Sigmoid colon (tissue), 7 donors: ENCODE measurements around the gene NCAPH2. TPM values are rescaled to one million over a fixed set of nuclear protein-coding genes. Genes with fewer than 3 reads are reported as not detected.
"Not testable (repeated sequence)": the region's sequence is repeated elsewhere in the genome, so short reads cannot be mapped to it uniquely, and the experiment has no call there.

Source experiments
- DNase-seq: peaks from one replicate; pipeline ENCODE4 v3.0.0-alpha.2; 2019
- H3K27ac ChIP-seq, 4 donors: fragments of 200-600 bp; sonication (generic); one replicate each; pipeline ENCODE4 v1.5.1; 2016 to 2019; ENCODE audit warnings: mild to moderate bottlenecking in 1 of 4
- H3K27me3 ChIP-seq, 3 donors: fragments of 200-600 bp; sonication (generic); one replicate each; pipeline ENCODE4 v1.5.1; 2019; ENCODE audit warnings: mild to moderate bottlenecking in 1 of 3
- H3K36me3 ChIP-seq, 4 donors: fragments of 200-600 bp; sonication (generic); one replicate each; pipeline ENCODE4 v1.5.1; 2016 to 2019
- H3K4me1 ChIP-seq, 4 donors: fragments of 200-600 bp; sonication (generic); one replicate each; pipeline ENCODE4 v1.5.1; 2017 to 2019
- H3K4me3 ChIP-seq, 4 donors: fragments of 200-600 bp; sonication (generic); one replicate each; pipeline ENCODE4 v1.5.1; 2017 to 2019; ENCODE audit warnings: mild to moderate bottlenecking in 2 of 4, moderate library complexity in 1 of 4
- H3K9me3 ChIP-seq, 4 donors: fragments of 200-600 bp in 3 of 4; sonication (generic) in 3 of 4; one replicate each; pipeline versions ENCODE4 v1.5.1 to v1.6.1; 2013 to 2019
- EP300 ChIP-seq, 4 donors: sonication (generic); formaldehyde crosslinking; IDR thresholded peaks; one replicate each; pipeline ENCODE4 v1.6.1; 2017; ENCODE audit warnings: antibody characterized with exemption in 4 of 4
- POLR2A ChIP-seq, 2 donors: fragments of 450-650 bp; IDR thresholded peaks; one replicate each; pipeline ENCODE4 v1.6.1; 2016; ENCODE audit warnings: antibody characterized with exemption in 2 of 2, mild to moderate bottlenecking in 2 of 2, moderate library complexity in 2 of 2
- POLR2AphosphoS5 ChIP-seq, 4 donors: sonication (generic); formaldehyde crosslinking; IDR thresholded peaks; one replicate each; pipeline ENCODE4 v1.6.1; 2017; ENCODE audit warnings: antibody characterized with exemption in 4 of 4
- WGBS, 2 donors: extraction: QIAGEN DNeasy Blood & Tissue Kit; methylation state at CpG; one replicate each; pipeline ENCODE4 v1.1.7; 2013; 5-methylcytosine and 5-hydroxymethylcytosine counted together
- intact Hi-C: fragments of 100-400 bp; cut with DNase I; formaldehyde crosslinking; loops from one replicate; pipeline ENCODE4 v1.15.1; 2023
- polyA plus RNA-seq, 3 donors: library from polyadenylated mRNA; stranded (reverse); fragments of 200-250 nt; gene quantifications; one replicate each; pipeline ENCODE4 v1.2.3, GENCODE V29; 2013
- total RNA-seq, 4 donors: library from RNA; depleted of rRNA; stranded (reverse); fragments of >200 nt; gene quantifications; one replicate each; pipeline ENCODE4 v1.1.0, GENCODE V29; 2016
- TF ChIP-seq, protein P1 (sequence below), 4 experiments: fragments of 450-650 bp in 3 of 4; fragments of 200-600 bp in 1 of 4; IDR thresholded peaks; one replicate each; pipeline ENCODE4 v1.5.1; 2016 to 2019; ENCODE audit warnings: antibody characterized with exemption in 4 of 4, mild to moderate bottlenecking in 3 of 4, moderate library complexity in 2 of 4
- donor health status: healthy with polysubstance abuse.
- donor health status: Bipolar disorder and iron deficiency.
- donor health status: healthy.

The NCAPH2 gene
- total and polyA plus RNA-seq, 7 donors: 20.3 to 54.0 (median 34.8) TPM

DNA sequence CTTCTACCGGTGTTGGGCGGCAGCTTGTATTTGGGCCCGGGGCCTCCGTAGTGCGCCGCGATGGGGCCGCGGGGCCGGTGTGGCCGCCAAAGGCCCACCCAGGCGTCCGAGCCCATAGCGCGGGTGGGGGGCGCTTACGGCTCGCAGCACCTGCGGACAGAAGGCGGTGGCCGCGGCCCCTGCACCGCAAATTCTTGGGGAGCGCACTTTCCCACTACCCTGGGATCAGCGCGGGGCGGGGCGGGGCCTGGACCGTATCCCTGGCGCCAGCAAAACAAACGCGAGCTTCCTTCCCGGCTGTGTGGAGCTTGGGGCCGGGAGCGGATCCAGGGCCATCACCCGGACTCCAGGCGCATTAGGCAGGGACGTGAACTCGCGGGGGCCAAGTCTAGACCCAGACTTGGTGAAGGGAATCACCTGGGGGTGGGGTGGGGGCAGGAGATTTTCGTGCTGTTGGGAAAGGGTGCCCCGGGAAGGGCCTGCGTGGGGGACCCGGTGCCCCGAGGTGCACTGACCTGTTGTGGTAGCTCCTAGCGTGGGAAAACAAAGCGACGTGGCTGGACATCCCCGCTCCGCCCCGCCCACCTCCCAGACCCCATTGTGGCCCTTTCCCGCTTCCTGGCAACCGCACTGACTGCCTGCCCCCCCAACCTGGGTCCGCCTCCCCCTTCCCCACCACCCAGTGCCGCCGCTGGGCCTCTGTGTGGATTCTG, 24.1 kb downstream of the NCAPH2 start:
- peaks cover 0 to 46% (median 35%) of the 10 kb centered on the region in 4 donors for H3K4me1 ChIP-seq
- peak; percentile 37 to 63 (median 46) for TF ChIP-seq POLR2AphosphoS5 (IDR thresholded peaks at IDR 0.05)
- peak in 1 of 2 donors; percentile 8 for TF ChIP-seq POLR2A (IDR thresholded peaks at IDR 0.05)
- no peak for TF ChIP-seq EP300 (IDR thresholded peaks at IDR 0.05)
- peaks cover 33 to 84% (median 63%) of the 10 kb centered on the region in 3 donors for H3K27me3 ChIP-seq

DNA sequence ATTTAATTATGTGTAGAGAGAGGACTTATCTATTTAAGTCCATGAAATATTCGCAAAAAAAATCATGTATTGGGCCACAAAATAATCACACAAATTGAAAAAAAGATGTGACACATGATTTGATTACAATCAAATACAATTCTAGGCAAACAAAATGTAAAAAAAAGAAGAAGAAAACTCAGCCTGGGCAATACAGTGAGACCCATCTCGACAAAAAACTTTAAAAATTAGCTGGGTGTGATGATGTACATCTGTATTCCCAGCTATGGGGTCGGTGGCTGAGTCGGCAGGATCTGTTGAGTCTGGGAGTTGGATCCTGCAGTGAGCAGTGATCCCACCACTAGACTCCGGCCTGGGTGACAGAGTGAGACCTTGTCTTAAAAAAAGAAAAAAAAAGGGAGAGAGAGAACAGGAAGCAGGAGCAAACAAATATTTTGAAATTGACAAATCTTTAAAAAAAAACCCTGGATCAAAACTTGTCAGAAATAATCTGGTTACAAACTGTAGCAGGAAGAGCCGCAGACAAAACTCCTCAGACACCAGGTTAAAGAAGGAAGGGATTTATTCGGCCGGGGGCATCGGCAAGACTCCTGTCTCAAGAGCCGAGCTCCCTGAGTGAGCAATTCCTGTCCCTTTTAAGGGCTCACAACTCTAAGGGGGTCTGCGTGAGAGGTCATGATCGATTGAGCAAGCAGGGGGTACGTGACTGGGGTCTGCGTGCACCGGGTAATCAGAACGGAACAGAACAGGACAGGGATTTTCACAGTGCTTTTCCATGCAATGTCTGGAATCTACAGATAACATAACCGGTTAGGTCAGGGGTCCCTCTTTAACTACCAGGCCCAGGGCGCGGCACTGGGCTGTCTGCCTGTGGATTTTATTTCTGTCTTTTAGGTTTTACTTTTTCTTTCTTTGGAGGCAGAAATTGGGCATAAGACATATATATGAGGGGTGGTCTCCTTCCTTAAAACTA, 25.1 kb downstream of the NCAPH2 start:
- peak overlapping the region in 1 of 4 donors; percentile 54 for H3K4me3 ChIP-seq
- TF ChIP-seq EP300 (IDR thresholded peaks at IDR 0.05) (no peak), POLR2A (IDR thresholded peaks at IDR 0.05) (no peak), POLR2AphosphoS5 (IDR thresholded peaks at IDR 0.05) (no peak)
- TF ChIP-seq, protein P1, sequence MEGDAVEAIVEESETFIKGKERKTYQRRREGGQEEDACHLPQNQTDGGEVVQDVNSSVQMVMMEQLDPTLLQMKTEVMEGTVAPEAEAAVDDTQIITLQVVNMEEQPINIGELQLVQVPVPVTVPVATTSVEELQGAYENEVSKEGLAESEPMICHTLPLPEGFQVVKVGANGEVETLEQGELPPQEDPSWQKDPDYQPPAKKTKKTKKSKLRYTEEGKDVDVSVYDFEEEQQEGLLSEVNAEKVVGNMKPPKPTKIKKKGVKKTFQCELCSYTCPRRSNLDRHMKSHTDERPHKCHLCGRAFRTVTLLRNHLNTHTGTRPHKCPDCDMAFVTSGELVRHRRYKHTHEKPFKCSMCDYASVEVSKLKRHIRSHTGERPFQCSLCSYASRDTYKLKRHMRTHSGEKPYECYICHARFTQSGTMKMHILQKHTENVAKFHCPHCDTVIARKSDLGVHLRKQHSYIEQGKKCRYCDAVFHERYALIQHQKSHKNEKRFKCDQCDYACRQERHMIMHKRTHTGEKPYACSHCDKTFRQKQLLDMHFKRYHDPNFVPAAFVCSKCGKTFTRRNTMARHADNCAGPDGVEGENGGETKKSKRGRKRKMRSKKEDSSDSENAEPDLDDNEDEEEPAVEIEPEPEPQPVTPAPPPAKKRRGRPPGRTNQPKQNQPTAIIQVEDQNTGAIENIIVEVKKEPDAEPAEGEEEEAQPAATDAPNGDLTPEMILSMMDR (IDR thresholded peaks at IDR 0.05): no peak
- H3K27me3 ChIP-seq: peaks cover 33 to 92% (median 63%) of the 10 kb centered on the region in 3 donors
- DNase-seq: no peak
- 75 to 83% methylated on average over 19 of the region's 19 CpGs for whole genome bisulfite sequencing, 2 donors
- no peaks in the 10 kb centered on the region for H3K9me3 ChIP-seq
- peak overlapping the region in 3 of 4 donors; percentile 79 to 93 (median 83) for H3K27ac ChIP-seq
- no peaks in the 10 kb centered on the region for H3K36me3 ChIP-seq
- intact Hi-C loops: no loop called here
- peaks cover 0 to 42% (median 33%) of the 10 kb centered on the region in 4 donors for H3K4me1 ChIP-seq

More for the DNA sequence above, 24.1 kb downstream of the NCAPH2 start:
- peak overlapping the region; percentile 73 to 93 (median 81) for H3K27ac ChIP-seq
- intact Hi-C loops: no loop called here
- H3K36me3 ChIP-seq: no peaks in the 10 kb centered on the region
- no peaks in the 10 kb centered on the region for H3K9me3 ChIP-seq
- H3K4me3 ChIP-seq: peak overlapping the region; percentile 39 to 54 (median 50)
- DNase-seq: peak; percentile 92
- 4% methylated on average over 56 of the region's 56 CpGs for WGBS, 2 donors

DNA sequence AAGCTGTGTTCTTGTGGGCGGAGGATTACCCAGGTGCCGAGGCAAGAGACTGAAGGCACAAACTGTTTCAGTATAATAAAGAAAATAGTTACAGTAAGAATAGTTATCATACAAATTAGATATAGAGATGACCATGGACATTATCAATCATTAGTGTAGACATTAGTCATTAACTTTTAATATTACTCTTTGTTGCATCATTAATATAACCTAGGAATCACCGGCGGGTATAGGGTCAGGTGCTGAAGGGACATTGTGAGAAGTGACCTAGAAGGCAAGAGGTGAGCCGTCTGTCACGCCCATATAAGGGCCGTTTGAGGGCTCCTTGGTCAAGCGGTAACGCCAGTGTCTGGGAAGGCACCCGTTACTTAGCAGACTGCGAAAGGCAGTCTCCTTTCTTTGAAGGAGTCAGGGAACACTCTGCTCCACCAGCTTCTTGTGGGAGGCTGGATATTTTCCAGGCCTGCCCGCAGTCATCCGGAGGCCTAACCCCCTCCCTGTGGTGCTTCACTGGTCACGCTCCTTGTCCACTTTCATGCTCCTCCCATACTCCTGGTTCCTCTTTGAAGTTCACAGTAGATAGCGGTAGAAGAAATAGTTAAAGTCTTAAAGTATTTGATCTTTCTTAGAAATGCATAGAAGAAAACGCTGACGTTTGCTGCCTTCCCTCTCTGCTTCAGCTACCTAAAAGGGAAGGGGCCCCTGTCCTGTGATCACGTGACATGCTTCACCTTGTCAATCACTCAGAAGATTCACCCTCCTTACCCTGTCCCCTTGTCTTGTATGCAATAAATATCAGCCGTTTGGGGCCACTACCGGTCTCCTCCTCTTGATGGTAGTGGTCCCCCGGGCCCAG, 26.1 kb downstream of the NCAPH2 start:
- H3K27ac ChIP-seq: peak overlapping the region in 3 of 4 donors; percentile 33 to 47 (median 37)
- DNase-seq, intact Hi-C loops, H3K4me3 ChIP-seq, H3K36me3 ChIP-seq, H3K9me3 ChIP-seq: not testable (repeated sequence)
- H3K27me3 ChIP-seq: peaks cover 33 to 98% (median 62%) of the 10 kb centered on the region in 3 donors
- peaks cover 0 to 43% (median 33%) of the 10 kb centered on the region in 4 donors for H3K4me1 ChIP-seq
- 62 to 70% methylated on average over 21 of the region's 21 CpGs for WGBS, 2 donors
- peak in 2 of 4 donors; percentile 33 to 42 for TF ChIP-seq POLR2AphosphoS5 (IDR thresholded peaks at IDR 0.05)

DNA sequence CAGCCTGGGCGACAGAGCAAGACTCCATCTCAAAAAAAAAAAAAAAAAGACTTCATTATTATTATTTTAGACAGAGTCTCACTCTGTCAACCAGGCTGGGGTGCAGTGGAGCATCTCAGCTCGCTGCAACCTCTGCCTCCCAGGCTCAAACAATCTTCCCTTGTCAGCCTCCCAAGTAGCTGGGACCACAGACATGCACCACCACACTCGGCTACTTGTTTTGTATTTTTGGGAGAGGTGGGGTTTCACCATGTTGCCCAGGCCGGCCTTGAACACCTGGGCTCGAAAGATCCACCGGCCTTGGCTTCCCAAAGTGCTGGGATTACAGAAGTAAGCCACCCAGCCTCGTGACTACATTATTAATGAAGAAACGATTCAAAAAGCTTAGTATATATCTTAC, 27.1 kb downstream of the NCAPH2 start:
- intact Hi-C loops: no loop called here
- Histone ChIP-seq H3K36me3 (no peaks in the 10 kb centered on the region), H3K4me1 (peaks cover 0 to 36% (median 24%) of the 10 kb centered on the region in 4 donors), H3K4me3 (no peak overlapping the region), H3K9me3 (no peaks in the 10 kb centered on the region), H3K27ac (peak overlapping the region in 1 of 4 donors; percentile 37), H3K27me3 (peaks cover 27 to 91% (median 52%) of the 10 kb centered on the region in 3 donors)
- 85 to 92% methylated on average over 7 to 8 of the region's 8 CpGs for WGBS, 2 donors
- no peak for TF ChIP-seq EP300 (IDR thresholded peaks at IDR 0.05)
- no peak for TF ChIP-seq POLR2A (IDR thresholded peaks at IDR 0.05)
- TF ChIP-seq, protein P1 (IDR thresholded peaks at IDR 0.05): no peak
- no peak for TF ChIP-seq POLR2AphosphoS5 (IDR thresholded peaks at IDR 0.05)
- no peak for DNase-seq

DNA sequence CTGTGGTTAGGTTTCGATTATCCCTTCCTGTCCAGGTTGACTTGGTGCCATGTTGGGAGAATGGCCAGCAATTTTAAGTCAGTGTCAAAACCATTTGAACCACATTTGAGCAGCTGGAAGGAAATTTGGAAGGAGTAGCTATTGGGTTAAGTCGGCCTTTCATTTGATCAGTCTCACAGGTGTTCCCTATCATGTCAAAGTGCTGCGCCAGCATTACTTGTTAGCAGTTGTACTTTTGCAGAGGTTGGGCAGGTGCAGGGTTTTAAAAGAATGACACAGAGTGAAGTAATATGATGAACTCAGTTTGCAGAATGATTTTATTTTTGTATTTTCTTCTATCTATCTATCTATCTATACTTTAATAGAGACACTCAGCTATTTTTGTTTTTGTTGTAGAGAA, 28.2 kb downstream of the NCAPH2 start:
- 85 to 87% methylated on average over 3 of the region's 3 CpGs for WGBS, 2 donors
- intact Hi-C loops: no loop called here
- H3K4me1 ChIP-seq: peaks cover 0 to 25% (median 13%) of the 10 kb centered on the region in 4 donors
- no peak overlapping the region for H3K4me3 ChIP-seq
- H3K27me3 ChIP-seq: peaks cover 17 to 80% (median 40%) of the 10 kb centered on the region in 3 donors
- H3K27ac ChIP-seq: no peak overlapping the region
- no peak for DNase-seq
- no peaks in the 10 kb centered on the region for H3K9me3 ChIP-seq
- TF ChIP-seq POLR2AphosphoS5 (IDR thresholded peaks at IDR 0.05) (no peak), POLR2A (IDR thresholded peaks at IDR 0.05) (no peak), EP300 (IDR thresholded peaks at IDR 0.05) (no peak)
- TF ChIP-seq, protein P1 (IDR thresholded peaks at IDR 0.05): no peak
- H3K36me3 ChIP-seq: no peaks in the 10 kb centered on the region
